OCI-LY1 (cell line): ENCODE data around the gene CARNS1.
"Not testable (repeated sequence)": the region's sequence is repeated elsewhere in the genome, so short reads cannot be mapped to it uniquely, and the experiment has no call there.

Experiments used
- CTCF ChIP-seq: fragments of 200-600 bp; sonication (generic), shearing (Covaris generic); IDR thresholded peaks from 2 replicates; pipeline ENCODE4 v1.5.1; 2017; ENCODE audit warnings: mild to moderate bottlenecking, antibody characterized with exemption, low read length, moderate library complexity, mixed read lengths
- EZH2 ChIP-seq: fragments of 200-600 bp; sonication (generic), shearing (Covaris generic); IDR thresholded peaks from 2 replicates; pipeline ENCODE4 v1.8.0; 2017; ENCODE audit warnings: borderline replicate concordance, mixed run types, mild to moderate bottlenecking, antibody characterized with exemption, low read length, moderate library complexity, mixed read lengths

DNA sequence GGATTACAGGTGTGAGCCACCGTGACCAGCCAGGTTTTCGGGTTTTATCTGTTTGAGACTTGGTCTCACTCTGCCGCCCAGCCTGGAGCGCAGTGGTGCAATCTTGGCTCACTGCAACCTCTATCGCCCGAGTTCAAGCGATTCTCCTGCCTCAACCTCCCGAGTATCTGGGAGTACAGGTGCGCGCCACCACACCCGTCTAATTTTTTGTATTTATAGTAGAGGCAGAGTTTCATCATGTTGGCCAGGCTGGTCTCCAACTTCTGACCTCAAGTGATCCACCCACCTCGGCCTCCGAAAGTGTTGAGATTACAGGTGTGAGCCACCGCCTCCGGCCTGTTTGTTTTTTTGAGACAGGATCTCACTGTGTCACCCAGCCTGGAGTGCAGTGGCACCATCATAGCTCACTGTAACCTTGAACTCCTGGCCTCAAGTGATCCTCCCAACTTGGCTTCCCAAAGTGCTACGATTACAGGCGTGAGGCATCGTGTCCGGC, 11.9 kb downstream of the CARNS1 start:
- TF ChIP-seq CTCF, EZH2: not testable (repeated sequence)
